Parathyroid adenoma (tissue), 2 donors: ENCODE measurements around the gene ADAD2.
"Not testable (repeated sequence)": the region's sequence is repeated elsewhere in the genome, so short reads cannot be mapped to it uniquely, and the experiment has no call there.

Experiments used
- H2AFZ ChIP-seq: fragments of 300-600 bp; sonication (generic); one replicate; pipeline ENCODE4 v1.7.0; 2017; ENCODE audit warnings: antibody characterized with exemption, mild to moderate bottlenecking
- H3K27ac ChIP-seq: fragments of 300-600 bp; sonication (generic); one replicate; pipeline ENCODE4 v1.7.0; 2017
- H3K27me3 ChIP-seq: fragments of 300-600 bp; sonication (generic); one replicate; pipeline ENCODE4 v1.7.0; 2017; ENCODE audit warnings: low read length; ENCODE audit not compliant: control insufficient read depth, insufficient read depth
- H3K36me3 ChIP-seq: fragments of 300-600 bp; sonication (generic); one replicate; pipeline ENCODE4 v1.7.0; 2017; ENCODE audit warnings: low read length; ENCODE audit not compliant: control insufficient read depth, insufficient read depth
- H3K4me1 ChIP-seq: fragments of 300-600 bp; sonication (generic); one replicate; pipeline ENCODE4 v1.7.0; 2017; ENCODE audit warnings: control low read depth
- H3K4me2 ChIP-seq: fragments of 300-600 bp; sonication (generic); one replicate; pipeline ENCODE4 v1.7.0; 2017; ENCODE audit warnings: low read length
- H3K4me3 ChIP-seq: fragments of 300-600 bp; sonication (generic); one replicate; pipeline ENCODE4 v1.7.0; 2017; ENCODE audit warnings: low read depth, low read length
- H3K79me2 ChIP-seq: fragments of 300-600 bp; sonication (generic); one replicate; pipeline ENCODE4 v1.7.0; 2017; ENCODE audit warnings: control low read depth
- H3K9ac ChIP-seq: fragments of 300-600 bp; sonication (generic); one replicate; pipeline ENCODE4 v1.7.0; 2017; ENCODE audit warnings: mild to moderate bottlenecking
- H3K9me3 ChIP-seq: fragments of 300-600 bp; sonication (generic); one replicate; pipeline ENCODE4 v1.7.0; 2017; ENCODE audit warnings: low read length; ENCODE audit not compliant: control insufficient read depth
- CTCF ChIP-seq: fragments of 300-600 bp; sonication (generic); IDR thresholded peaks from one replicate; pipeline ENCODE4 v1.7.0; 2017; ENCODE audit warnings: antibody characterized with exemption, mild to moderate bottlenecking
- donor health status: primary hyperparathyroidism.

Gene ADAD2

DNA sequence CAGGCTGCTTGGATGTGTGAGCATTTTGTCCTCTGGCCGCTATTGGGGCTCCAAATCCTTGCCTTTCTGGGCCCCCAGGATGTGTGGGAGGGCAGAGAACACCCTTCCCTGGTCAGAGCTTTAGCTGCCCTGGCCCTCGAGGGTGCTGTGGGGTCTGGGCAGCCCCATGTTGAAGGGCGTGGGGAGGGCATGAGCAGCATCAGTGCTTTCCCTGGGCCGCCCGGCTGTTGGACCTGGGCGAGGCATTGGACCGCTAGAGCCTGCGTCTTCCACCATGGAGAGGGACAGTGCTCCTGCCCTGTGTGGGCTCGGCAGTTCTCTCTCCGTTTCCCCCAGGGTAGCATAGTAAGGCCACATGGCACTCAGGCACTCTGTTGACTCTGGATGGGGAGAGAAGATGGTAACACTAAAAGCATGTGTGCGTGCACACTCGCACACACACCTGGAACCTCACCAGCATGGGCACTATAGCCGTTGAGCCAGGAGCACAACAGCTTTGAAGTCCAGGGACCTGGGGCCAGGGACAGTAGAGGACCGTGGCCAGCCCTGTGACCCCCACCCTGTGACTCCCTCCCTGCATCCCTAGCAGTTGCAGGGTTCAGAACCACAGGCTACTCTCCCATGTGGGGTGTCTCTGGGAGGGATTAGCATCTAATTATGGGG, 6.6 kb downstream of the ADAD2 start:
- Histone ChIP-seq H3K9ac (no peak overlapping the region), H3K36me3 (no peaks in the 10 kb centered on the region), H3K4me3 (no peak overlapping the region), H3K4me2 (no peak overlapping the region), H2AFZ (no peak overlapping the region), H3K9me3 (no peaks in the 10 kb centered on the region), H3K27ac (no peak overlapping the region), H3K79me2 (no peaks in the 10 kb centered on the region), H3K4me1 (no peaks in the 10 kb centered on the region), H3K27me3 (no peaks in the 10 kb centered on the region)
- no peak for TF ChIP-seq CTCF

DNA sequence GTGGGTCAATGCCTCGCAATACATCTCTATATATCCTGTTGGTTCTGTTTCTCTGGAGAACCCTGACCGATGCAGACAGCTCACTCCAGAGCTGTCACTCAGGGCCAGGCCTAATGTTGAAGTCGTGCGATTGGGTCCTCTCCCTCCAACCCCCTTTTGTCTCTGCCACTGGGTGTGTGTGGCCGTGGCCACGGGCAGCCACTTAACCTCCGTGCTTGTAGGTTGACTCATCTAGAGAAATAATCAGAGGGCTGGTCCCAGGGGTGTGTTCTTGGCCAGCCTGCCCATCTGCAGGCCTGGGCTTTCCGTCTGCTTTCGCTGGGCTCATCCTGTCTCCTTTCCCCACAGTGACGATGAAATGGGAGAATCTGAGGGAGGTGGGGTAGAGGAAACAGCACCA, 7.4 kb downstream of the ADAD2 start:
- no peaks in the 10 kb centered on the region for H3K9me3 ChIP-seq
- no peak overlapping the region for H3K4me3 ChIP-seq
- H3K9ac ChIP-seq, result no peak overlapping the region
- no peak for TF ChIP-seq CTCF
- no peak overlapping the region for H3K4me2 ChIP-seq
- no peak overlapping the region for H3K27ac ChIP-seq
- H3K79me2 ChIP-seq, result no peaks in the 10 kb centered on the region
- no peaks in the 10 kb centered on the region for H3K27me3 ChIP-seq
- H3K4me1 ChIP-seq, result no peaks in the 10 kb centered on the region
- H3K36me3 ChIP-seq, result no peaks in the 10 kb centered on the region
- H2AFZ ChIP-seq, result no peak overlapping the region

- H3K27ac ChIP-seq, result no peak overlapping the region
- no peaks in the 10 kb centered on the region for H3K36me3 ChIP-seq
- no peak overlapping the region for H3K4me2 ChIP-seq
- no peaks in the 10 kb centered on the region for H3K79me2 ChIP-seq
- H3K9me3 ChIP-seq, result no peaks in the 10 kb centered on the region
- H3K4me1 ChIP-seq, result no peaks in the 10 kb centered on the region
- no peak for TF ChIP-seq CTCF
- H3K4me3 ChIP-seq, result no peak overlapping the region
- no peak overlapping the region for H3K9ac ChIP-seq
- H2AFZ ChIP-seq, result no peak overlapping the region
- H3K27me3 ChIP-seq, result no peaks in the 10 kb centered on the region
Measured at GRCh38 chr16:84199097-84199496, 8.1 kb downstream of the ADAD2 start.

DNA sequence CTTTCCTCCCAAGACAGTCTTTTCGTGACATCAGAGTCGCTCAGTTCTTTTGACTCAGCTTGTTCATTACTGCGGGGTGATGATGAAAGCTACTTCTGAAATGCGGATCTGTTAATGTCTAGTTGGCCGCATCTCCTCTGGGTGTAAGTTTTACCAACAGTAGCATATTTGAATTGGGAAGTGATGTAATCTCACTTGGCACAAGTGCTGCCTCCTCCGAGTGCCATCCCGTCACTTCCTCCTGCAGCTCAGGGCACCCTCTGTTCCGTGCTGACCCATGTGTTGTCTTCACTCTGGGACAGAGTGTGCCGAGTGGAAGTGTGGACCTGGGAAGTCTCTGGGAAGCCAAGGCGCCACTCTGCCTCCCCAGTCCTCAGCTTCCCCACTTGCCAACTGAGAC, 8.9 kb downstream of the ADAD2 start:
- no peaks in the 10 kb centered on the region for H3K9me3 ChIP-seq
- H3K27ac ChIP-seq, result no peak overlapping the region
- H3K79me2 ChIP-seq, result no peaks in the 10 kb centered on the region
- H3K9ac ChIP-seq, result no peak overlapping the region
- H3K4me2 ChIP-seq, result no peak overlapping the region
- H3K27me3 ChIP-seq, result no peaks in the 10 kb centered on the region
- no peaks in the 10 kb centered on the region for H3K36me3 ChIP-seq
- TF ChIP-seq CTCF, result no peak
- no peaks in the 10 kb centered on the region for H3K4me1 ChIP-seq
- H3K4me3 ChIP-seq, result no peak overlapping the region
- no peak overlapping the region for H2AFZ ChIP-seq

GRCh38 chr16:84204551-84204950, 13.6 kb downstream of the ADAD2 start:
- H3K27ac ChIP-seq, H3K4me2 ChIP-seq, H3K4me3 ChIP-seq, H3K36me3 ChIP-seq, H3K79me2 ChIP-seq, H3K4me1 ChIP-seq, H2AFZ ChIP-seq, H3K9me3 ChIP-seq, H3K27me3 ChIP-seq, H3K9ac ChIP-seq: not testable (repeated sequence)

DNA sequence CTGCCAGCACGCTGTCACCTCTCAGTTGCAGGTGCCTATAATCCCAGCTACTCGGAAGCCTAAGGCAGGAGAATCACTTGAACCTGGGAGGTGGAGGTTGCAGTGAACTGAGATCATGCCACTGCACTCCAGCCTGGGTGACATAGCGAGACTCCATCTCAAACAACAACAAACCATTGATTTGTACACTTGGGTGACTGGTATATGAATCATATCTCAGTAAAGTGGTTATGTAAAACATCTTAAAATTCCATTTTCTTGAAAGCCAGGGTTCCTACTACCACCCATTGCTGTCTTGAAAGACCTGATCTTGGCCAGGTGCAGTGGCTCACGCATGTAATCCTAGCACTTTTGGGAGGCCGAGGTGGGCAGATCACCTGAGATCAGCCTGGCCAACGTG, 14.2 kb downstream of the ADAD2 start:
- H3K4me3 ChIP-seq, H3K4me1 ChIP-seq, H3K4me2 ChIP-seq, H3K79me2 ChIP-seq, H3K36me3 ChIP-seq, H2AFZ ChIP-seq, H3K9me3 ChIP-seq, H3K9ac ChIP-seq, H3K27ac ChIP-seq, H3K27me3 ChIP-seq: not testable (repeated sequence)
